ENCODE data around the gene ADAMTS3. TPM values are rescaled to one million over a fixed set of nuclear protein-coding genes. Genes with fewer than 3 reads are reported as not detected.

The ADAMTS3 gene
- total RNA-seq, 2 donors from 2014 or later, result 1.2 to 2.8 TPM

- Histone ChIP-seq H3K36me3 (no peaks in the 10 kb centered on the region), H3K4me3 (no peak overlapping the region), H3K27me3 (no peaks in the 10 kb centered on the region), H3K4me1 (no peaks in the 10 kb centered on the region), H3K27ac (no peak overlapping the region), H3K9me3 (no peaks in the 10 kb centered on the region)
- TF ChIP-seq, protein P1, sequence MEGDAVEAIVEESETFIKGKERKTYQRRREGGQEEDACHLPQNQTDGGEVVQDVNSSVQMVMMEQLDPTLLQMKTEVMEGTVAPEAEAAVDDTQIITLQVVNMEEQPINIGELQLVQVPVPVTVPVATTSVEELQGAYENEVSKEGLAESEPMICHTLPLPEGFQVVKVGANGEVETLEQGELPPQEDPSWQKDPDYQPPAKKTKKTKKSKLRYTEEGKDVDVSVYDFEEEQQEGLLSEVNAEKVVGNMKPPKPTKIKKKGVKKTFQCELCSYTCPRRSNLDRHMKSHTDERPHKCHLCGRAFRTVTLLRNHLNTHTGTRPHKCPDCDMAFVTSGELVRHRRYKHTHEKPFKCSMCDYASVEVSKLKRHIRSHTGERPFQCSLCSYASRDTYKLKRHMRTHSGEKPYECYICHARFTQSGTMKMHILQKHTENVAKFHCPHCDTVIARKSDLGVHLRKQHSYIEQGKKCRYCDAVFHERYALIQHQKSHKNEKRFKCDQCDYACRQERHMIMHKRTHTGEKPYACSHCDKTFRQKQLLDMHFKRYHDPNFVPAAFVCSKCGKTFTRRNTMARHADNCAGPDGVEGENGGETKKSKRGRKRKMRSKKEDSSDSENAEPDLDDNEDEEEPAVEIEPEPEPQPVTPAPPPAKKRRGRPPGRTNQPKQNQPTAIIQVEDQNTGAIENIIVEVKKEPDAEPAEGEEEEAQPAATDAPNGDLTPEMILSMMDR (IDR thresholded peaks at IDR 0.05), result peak; percentile 65 to 76
- DNase-seq (ENCODE audit: low spot score), result no peak
These were observed 265.9 kb downstream of the ADAMTS3 start for GRCh38 chr4:72302981-72303704.

- H3K27me3 ChIP-seq, result no peaks in the 10 kb centered on the region
- no peak for DNase-seq (ENCODE audit: low spot score)
- H3K4me1 ChIP-seq, result no peaks in the 10 kb centered on the region
- TF ChIP-seq, protein P1 (IDR thresholded peaks at IDR 0.05), result no peak
- no peak overlapping the region for H3K27ac ChIP-seq
- H3K36me3 ChIP-seq, result no peaks in the 10 kb centered on the region
- no peak overlapping the region for H3K4me3 ChIP-seq
- no peaks in the 10 kb centered on the region for H3K9me3 ChIP-seq
These were observed 267.3 kb downstream of the ADAMTS3 start for GRCh38 chr4:72301759-72302158.

DNA sequence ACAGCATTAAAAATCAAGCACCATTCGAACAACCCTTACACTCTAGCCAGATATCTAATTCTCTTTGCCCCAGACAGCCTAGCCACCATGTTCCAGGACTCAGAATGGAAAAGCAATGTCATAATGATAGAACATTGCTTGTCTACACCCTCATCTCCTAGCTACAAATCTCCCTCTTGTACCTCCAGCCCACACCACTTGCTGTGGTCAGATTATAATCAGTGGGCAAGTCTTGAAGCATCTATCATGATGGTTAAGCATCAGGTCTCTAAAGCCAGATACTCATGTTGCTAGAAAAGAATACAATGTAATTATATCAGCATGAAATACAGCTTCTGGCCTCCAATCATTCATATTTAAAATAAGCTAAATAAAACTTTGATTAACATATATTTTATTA lies 268.9 kb downstream of the ADAMTS3 start:
- Histone ChIP-seq H3K36me3 (no peaks in the 10 kb centered on the region), H3K27me3 (no peaks in the 10 kb centered on the region), H3K27ac (no peak overlapping the region), H3K4me3 (no peak overlapping the region), H3K9me3 (no peaks in the 10 kb centered on the region), H3K4me1 (no peaks in the 10 kb centered on the region)
- no peak for DNase-seq (ENCODE audit: low spot score)
- TF ChIP-seq, protein P1 (IDR thresholded peaks at IDR 0.05), result no peak

DNA sequence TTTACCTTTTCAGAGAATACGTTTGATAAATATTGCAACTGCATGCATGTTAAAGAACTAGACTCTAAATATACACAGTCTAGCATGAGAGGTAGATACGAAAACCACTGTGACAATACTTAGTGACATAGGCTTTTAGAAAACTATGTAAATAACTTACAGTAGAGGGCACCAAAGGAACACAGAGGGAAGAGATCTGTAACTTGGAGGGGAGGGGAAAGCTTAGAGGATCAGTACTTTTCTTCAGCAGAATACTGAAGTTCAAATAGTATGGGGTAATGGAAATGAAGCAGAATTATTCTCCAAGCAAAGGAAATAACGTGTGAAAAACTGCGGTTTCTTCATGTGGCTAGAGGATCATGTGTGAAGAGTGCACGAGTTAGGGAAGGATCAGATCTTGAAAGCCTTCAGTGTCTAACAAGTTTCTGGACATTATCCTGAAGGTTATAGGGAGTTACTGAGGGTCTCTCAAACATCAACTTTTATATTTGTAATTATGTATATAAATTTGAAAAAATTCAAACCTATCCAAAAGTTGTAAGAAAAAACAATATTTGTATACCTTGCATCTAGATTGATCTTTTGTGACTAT lies 273.0 kb downstream of the ADAMTS3 start:
- Histone ChIP-seq H3K4me3 (no peak overlapping the region), H3K36me3 (no peaks in the 10 kb centered on the region), H3K27ac (no peak overlapping the region), H3K4me1 (no peaks in the 10 kb centered on the region), H3K27me3 (no peaks in the 10 kb centered on the region), H3K9me3 (no peaks in the 10 kb centered on the region)
- DNase-seq (ENCODE audit: low spot score), result no peak
- TF ChIP-seq, protein P1 (IDR thresholded peaks at IDR 0.05), result peak; percentile 40 to 77

DNA sequence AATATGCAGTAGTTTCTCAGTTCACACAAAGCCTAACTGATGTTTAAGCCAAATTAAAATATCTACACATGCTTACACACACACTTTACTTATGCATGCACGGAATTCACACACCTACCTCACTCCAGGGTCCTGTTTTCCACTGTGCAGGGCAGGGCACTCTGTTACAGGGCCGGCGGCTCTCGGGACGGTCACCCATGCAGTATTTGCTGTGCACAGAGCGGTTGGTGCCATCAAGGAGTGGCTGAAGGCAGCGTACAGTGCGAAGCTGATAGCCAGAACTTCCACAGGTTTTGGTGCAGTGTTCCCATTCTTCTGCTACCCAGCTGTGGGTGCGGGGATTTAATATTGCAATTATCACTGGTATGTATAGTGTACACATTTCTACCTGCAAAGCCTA lies 278.3 kb downstream of the ADAMTS3 start:
- Histone ChIP-seq H3K9me3 (no peaks in the 10 kb centered on the region), H3K27me3 (no peaks in the 10 kb centered on the region), H3K36me3 (no peaks in the 10 kb centered on the region), H3K4me1 (no peaks in the 10 kb centered on the region), H3K27ac (no peak overlapping the region), H3K4me3 (no peak overlapping the region)
- DNase-seq (ENCODE audit: low spot score), result no peak
- TF ChIP-seq, protein P1 (IDR thresholded peaks at IDR 0.05), result no peak

Measured in right atrium auricular region (tissue), 2 donors.